Measurements from ENCODE around the gene FIBCD1.

- TF ChIP-seq CTCF (IDR thresholded peaks at IDR 0.05; ENCODE audit: insufficient read depth, low read length): no peak
- no peak for TF ChIP-seq GABPA (IDR thresholded peaks at IDR 0.05; ENCODE audit: low read depth)
Measured at GRCh38 chr9:130880599-130881220, 58.3 kb downstream of the FIBCD1 start.
